HG02938 (cell line): ENCODE measurements around the gene FBXW4.

Experiments used
- ATAC-seq: cut with Tn5 transposase; IDR thresholded peaks from one replicate; pipeline ENCODE4 v1.9.1; 2021; ENCODE audit warnings: mild to moderate bottlenecking, moderate library complexity; ENCODE audit not compliant: unreplicated experiment

FBXW4 gene

DNA sequence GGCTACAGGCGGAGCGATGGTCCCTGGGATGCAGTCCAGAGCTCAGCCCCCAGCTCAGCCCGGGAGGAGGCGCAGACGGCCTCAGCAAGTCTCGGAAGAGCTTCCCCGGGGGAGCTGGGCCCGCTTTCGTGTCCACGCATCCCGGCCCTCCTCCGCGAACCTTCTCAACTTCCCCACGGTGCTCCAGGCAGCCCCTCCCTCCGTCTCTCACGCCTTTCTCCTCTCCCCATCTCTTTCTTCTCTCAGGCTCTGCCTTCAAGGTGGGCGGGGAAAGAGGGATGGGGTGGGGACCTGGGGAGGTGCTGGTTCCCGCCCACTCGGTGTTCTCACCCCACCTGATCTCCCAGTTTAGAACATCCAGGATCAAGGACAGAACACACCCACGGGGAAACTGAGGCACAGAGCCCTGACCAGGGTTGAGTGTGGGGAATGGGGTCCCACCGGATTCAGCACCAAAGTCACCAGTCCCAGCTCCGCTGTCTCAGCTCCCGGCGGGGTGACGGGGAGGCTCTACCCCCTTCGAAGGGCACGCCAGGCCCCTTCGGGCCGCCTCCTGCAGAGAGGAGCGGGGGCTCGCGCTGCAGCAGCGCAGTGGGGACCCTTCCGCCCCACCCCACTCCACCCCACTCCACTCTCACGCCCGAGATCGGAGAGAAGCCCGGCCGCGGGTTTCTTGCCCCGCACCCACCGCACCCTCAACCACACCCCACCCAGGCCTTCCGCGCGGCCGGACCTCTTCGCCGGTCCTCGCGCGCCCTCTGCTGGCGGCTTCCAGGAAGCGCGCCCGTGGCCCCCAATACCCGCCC, 125.1 kb downstream of the FBXW4 start:
- ATAC-seq, result peak; percentile 48

- no peak for ATAC-seq
Observed at GRCh38 chr10:101569323-101569621, 125.7 kb downstream of the FBXW4 start.

DNA sequence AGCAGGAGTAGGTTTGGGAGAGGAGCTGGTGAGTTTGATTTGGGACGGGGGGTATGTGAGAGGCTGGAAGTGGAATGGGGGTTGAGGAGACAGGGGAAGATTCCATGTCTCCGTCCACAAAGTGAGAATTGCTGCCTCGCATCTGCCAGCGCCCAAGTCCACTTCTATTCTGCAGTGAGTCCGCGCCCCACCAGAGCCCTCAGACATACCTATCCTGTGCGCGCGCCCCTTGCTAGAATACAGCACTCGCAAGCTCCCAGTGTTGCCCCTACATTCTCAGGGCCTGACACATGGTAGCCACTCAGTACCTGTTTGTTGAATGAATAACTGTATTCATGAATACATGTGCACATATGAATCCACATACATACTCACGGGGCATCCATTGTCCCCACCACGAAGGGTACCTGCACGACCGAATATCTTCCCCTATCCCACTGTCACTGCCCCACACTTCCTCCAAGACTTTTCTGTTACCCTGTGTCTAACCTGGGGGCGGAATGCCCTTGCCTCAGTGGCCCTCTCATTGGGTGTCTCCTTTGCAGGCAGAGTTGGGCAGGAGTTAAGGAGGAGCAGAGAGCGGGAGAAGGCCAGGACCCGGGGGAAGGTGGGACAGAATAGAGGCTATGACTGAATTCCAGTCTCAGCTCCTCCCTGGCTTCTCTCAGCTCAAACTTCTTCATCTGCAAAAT, 126.8 kb downstream of the FBXW4 start:
- ATAC-seq, result no peak

DNA sequence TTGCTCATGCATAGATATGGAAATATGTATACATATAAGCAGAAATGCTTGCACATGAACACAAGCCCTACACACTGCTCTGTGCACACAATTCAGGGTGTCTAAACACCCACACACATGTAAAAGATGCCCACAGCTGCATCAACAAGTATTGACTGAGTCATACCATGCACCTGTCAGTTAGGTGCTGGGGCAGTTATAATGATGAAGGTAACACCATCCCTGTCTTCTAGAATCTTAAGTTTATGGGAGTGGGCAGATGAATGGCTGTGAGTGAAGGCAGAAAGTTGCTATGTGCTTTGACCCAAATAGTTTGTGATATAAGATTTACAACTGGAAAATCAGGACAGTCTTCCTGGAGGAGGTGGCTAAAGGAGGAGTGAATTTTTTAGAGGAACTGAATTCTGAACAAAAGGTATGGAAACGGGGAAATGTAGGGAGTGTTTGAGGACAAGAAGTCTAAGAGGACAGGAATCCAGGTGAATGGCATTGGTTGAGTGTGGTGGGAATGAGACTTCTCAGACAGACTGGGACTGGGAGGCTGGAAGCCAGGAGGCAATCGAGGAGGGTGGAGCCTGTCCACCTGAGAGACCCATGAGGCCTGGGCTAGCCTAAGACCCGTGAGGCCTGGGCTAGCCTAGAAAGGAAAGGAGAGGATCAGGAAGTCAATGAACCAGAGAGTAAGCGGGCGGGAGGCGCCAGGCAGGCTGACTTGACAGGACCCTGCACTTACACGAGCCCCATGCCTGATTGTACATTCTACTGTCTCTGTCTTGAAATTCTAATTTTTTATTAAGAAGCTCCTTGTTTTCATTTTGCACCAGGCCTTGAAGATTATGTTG, 127.6 kb downstream of the FBXW4 start:
- ATAC-seq, result no peak

DNA sequence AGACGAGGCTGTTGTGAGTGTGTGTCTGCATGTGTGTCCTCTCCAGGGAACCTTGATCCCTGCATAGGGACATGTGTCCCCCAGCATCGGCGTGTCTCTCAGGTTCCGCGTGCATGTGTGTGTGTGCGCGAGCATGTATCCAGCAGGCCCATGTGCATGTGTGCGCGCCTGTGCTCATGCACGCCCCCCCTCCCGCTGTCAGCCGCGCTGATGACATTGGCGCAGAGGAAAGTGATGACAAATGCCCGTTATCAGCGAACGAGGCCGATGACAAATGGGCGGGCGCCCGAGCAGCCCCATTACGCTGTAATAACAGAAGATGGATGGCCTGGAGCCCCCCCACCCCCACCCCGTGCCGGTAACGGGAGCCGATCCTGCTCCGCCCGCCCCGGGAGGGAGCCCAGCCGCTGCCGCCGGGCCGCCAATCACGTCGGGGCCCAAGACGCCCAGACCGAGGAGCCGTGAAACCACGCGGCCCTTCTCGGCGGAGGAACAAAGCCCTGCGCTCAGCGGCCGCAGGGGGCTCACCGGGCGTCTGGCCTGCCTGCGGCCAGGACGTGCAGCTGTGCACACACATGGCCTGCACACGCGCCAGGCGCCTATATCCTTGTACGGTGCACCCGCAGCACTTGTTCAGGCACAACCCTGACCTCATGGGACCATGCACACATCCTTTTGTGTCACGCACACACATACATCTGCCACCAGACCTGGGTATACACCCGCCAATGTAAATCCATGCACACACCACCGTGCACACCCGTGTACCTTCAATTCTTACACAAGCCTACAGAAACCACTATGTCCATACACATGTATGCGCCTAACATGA, 128.4 kb downstream of the FBXW4 start:
- no peak for ATAC-seq

GRCh38 chr10:101565936-101566332, 129.0 kb downstream of the FBXW4 start:
- no peak for ATAC-seq

GRCh38 chr10:101565370-101565900, 129.5 kb downstream of the FBXW4 start:
- no peak for ATAC-seq

DNA sequence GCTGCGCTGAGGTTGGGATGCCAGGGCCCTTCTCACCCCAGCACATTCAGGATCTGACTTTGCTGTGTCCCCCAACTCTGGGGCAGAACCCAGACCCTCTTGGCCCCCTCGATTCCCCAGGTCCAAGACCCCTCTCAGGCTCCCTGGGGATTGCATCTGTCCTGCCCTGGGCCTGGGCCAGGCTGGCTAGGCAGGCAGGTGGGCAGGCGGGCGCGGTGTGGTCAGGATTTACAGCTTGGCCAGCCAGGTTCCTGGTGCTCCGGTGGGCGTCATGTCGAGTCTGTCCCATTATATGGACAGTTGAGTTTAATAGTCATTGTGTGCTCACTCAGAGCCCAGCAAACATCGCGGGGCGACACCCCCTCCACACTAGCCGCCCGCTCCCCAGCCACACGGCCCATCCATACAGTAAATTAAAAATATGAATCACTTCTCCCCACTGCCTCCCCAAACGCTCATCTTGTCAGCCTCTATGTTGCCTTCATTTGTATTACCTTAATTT, 130.4 kb downstream of the FBXW4 start:
- no peak for ATAC-seq

DNA sequence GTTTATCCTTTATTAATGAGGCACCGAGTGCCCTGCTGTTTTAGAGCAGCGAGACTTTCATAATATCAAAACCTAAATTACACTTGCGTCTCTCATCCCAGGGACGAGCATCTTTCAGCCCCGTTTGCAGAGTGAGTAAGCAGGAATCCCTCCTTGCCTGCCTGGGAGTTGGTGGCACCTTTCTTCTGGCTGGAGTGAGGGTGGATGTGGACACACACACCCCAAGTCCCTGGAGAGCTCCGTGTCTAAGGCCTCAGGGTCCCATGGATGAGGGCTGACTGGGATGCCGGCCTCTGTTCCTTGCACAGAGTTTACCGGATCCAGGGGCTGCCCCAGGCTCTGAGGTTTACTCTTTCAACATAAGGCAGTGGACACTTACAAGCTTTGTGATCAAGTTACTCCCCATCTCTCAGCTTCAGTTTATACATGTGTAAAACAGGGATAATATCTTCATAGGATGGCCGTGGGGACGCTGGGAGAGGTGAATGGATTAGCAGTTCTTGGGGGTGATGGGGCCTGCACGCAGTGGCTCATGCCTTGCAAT, 131.4 kb downstream of the FBXW4 start:
- no peak for ATAC-seq

DNA sequence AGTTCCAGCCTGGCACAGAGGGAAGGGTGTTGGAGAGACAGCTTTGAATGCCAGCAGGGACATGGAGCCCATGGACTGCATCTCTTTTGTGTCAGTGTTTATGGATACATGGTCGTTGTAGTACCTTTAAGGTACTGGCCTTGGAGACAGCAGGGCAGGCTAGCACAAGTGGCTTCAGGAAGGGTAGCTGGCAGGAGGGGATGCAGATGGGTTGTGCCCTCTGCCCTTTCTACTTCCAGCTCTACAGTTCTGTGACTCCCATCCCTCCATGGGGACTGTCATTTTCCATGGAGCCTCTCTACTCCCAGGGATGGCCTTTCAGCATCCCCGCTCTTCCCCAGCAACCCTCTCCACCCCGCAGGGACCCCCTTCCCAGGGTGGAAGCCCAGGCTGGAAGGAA, 132.0 kb downstream of the FBXW4 start:
- ATAC-seq, result no peak

DNA sequence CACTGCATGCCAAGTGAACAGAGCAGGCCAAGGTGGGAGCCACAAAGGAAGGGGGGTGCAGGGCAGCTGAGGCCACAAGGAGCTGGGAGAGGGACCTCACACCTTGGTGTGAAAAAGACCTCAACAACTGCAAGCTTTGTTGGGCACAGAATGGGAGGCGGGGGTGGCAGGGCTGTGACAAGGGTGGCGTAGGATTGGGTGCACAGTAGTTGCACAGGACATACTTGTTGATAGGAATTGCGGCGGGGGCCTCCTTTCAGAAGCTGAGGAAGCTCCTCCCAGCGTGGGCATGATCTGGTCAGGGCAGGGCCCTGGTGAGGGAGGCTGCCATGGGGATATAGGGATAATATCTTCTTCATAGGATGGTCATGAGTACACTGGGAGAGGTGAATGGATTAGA, 132.7 kb downstream of the FBXW4 start:
- no peak for ATAC-seq

DNA sequence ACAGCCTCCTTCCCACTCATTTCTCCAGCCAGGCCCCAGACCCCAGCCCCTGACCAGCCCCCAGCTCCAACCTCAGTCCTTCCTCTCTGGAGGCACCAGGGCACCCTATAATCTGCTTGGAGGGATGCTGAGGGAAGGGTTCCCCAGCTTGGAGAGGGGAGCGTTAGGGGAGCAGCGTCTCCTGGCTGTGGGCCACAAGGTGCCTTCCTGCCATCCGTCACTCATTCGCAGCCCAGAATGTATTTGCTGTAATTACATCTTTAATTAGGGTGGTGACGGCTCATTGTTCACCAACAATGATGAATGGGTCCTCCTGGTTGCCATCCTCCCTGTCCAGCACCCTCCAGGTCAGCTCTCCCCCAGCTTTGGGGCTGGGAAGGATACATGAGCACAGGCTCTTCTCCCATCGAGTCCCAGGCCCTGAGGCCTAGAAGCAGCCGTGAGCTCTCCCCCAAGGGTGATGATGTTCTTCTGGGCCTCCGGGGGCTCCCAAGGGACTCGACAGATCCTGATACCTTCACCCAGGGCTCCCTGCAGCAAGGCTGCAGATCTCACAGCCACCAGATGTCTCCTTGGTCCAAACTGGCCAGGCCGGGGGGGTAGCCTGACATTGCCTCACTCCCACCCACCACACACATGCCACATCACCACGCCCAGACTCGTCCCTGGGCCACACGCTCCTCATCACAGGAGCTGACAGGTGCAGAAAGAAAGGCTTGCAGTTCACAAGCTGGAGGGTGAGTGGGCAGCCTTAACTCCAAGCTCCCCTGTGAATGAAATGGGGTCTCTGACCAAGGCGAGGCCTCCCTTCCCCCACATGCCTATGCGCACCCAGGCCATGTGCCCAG, 133.7 kb downstream of the FBXW4 start:
- ATAC-seq, result no peak
